SW480 (cell line): ENCODE data around the gene FAAP100.
A peak's percentile ranks its signal among the peaks of the same experiment; 100 is the strongest.

ENCODE experiments used
- DNase-seq: peaks from one replicate; pipeline ENCODE4 v3.0.0-alpha.2; 2016; ENCODE audit warnings: low spot score

The FAAP100 gene

GRCh38 chr17:81556175-81556691, 4.1 kb upstream of the FAAP100 start:
- no peak for DNase-seq

GRCh38 chr17:81553616-81554181, 1.5 kb upstream of the FAAP100 start:
- peak; percentile 85 for DNase-seq

- DNase-seq, result peak; percentile 89
These were observed 964 bp upstream of the FAAP100 start for GRCh38 chr17:81553018-81553615.

- DNase-seq, result peak; percentile 16
These were observed 502 bp downstream of the FAAP100 start for GRCh38 chr17:81551458-81552243.

- no peak for DNase-seq
These were observed 1.2 kb downstream of the FAAP100 start for GRCh38 chr17:81550830-81551457.

- no peak for DNase-seq
These were observed 1.9 kb downstream of the FAAP100 start for GRCh38 chr17:81550285-81550684.

GRCh38 chr17:81549826-81550225, 2.3 kb downstream of the FAAP100 start:
- no peak for DNase-seq

GRCh38 chr17:81549031-81549557, 3.1 kb downstream of the FAAP100 start:
- DNase-seq, result no peak

GRCh38 chr17:81547614-81547982, 4.6 kb downstream of the FAAP100 start:
- no peak for DNase-seq

- DNase-seq, result no peak
These were observed 5.1 kb downstream of the FAAP100 start for GRCh38 chr17:81546906-81547613.

- DNase-seq, result no peak
These were observed 6.8 kb downstream of the FAAP100 start for GRCh38 chr17:81545160-81545949.

GRCh38 chr17:81544281-81544974, 7.7 kb downstream of the FAAP100 start:
- no peak for DNase-seq

- no peak for DNase-seq
These were observed 8.4 kb downstream of the FAAP100 start for GRCh38 chr17:81543756-81544155.

GRCh38 chr17:81543339-81543675, 8.8 kb downstream of the FAAP100 start:
- DNase-seq, result no peak

GRCh38 chr17:81542431-81543338, 9.5 kb downstream of the FAAP100 start:
- no peak for DNase-seq

GRCh38 chr17:81541123-81541522, 11.0 kb downstream of the FAAP100 start:
- no peak for DNase-seq

- DNase-seq, result no peak
These were observed 11.5 kb downstream of the FAAP100 start for GRCh38 chr17:81540676-81541027.

GRCh38 chr17:81539961-81540675, 12.0 kb downstream of the FAAP100 start:
- DNase-seq, result no peak

- DNase-seq, result no peak
These were observed 12.6 kb downstream of the FAAP100 start for GRCh38 chr17:81539571-81539900.
